ENCODE measurements around the gene STK32B.

STK32B gene

DNA sequence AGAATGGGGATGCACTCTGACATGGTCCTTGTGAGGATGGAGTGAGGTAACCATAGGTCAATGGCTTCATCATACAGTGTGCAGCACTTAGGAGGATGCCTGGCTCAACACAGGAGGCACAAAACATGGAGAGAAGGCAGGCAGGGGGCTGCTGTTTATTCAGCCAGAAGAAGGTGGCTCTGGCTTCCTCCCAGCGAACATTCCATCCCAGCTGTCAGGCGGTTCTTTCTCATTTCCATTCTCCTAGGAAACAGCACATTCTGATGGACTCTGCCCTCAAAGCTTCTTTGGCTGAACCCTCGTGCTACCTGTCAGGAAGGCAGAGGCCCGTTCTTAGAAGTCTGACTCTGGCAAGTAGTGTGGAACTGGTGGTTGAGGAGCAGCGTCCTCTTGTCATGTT lies 18.6 kb downstream of the STK32B start:
- DNase-seq (ENCODE audit: low spot score), result no peak

- no peak for DNase-seq (ENCODE audit: low spot score)
Measured at GRCh38 chr4:5072948-5073347, 21.7 kb downstream of the STK32B start.

DNA sequence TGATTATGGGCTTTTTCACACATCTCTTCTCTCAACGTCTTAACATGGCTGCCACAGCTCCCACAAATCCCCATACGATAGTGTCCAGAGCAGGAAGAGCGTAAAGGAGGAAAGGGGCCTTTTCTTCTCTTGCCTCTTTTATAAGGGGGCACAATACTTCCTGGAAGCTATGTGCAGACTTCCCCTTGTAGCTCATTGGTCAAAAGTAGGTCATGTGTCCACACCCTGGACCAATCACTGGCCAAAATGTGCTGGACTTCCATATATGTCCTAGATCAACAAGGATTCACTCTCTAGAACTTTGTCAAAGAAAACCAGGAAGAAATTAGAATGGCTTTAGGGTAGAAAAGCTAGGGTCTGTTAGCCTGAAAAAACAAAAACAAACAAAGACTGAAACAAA lies 26.7 kb downstream of the STK32B start:
- DNase-seq (ENCODE audit: low spot score), result no peak

GRCh38 chr4:5079581-5079980 lies 28.3 kb downstream of the STK32B start:
- DNase-seq (ENCODE audit: low spot score), result no peak

- no peak for DNase-seq (ENCODE audit: low spot score)
Measured at GRCh38 chr4:5081441-5081999, 30.2 kb downstream of the STK32B start.

- no peak for DNase-seq (ENCODE audit: low spot score)
Measured at GRCh38 chr4:5082376-5082775, 31.1 kb downstream of the STK32B start.

GRCh38 chr4:5084911-5085475 lies 33.7 kb downstream of the STK32B start:
- no peak for DNase-seq (ENCODE audit: low spot score)

- DNase-seq (ENCODE audit: low spot score), result no peak
Measured at GRCh38 chr4:5086535-5086934, 35.3 kb downstream of the STK32B start.

DNA sequence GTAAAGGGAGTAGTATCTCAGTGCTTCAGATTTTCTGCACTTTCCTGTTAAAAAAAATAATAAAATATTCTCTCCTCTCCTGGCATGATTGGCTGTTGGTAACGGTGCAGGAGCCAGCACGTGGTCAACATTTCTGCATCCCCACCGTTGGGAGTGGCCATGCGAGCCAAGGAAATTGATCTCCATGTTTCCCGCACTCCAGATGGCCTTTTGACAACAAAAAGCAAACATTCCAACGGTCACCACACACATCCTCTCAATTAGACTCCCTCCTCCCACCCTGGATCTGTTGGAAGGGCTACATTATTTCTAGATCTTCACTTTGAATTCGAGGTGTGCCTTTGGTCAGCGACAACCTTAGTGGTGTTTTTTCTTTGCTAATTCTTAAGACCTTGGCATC lies 45.0 kb downstream of the STK32B start:
- DNase-seq (ENCODE audit: low spot score), result no peak

GRCh38 chr4:5098176-5098575 lies 46.9 kb downstream of the STK32B start:
- DNase-seq (ENCODE audit: low spot score), result no peak

DNA sequence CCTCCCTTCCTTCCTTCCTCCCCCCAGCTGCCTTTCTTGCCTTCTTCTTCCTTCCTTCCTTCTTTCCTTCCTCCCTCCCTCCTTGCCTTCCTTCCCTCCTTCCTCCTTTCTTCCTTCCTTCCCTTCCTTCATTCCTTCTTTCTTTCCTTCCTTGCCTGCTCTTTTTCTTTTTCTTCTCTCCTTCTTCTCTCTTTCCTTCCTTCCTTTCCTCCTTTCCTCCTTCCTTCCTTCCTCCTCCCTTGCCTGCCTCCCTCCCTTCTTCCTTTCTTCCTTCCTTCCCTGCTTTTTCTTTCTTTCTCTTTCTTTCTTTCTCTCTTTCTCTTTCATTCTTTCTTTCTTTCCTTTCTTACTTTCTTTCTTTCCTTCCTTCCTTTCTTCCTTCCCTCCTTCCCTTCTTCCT lies 49.1 kb downstream of the STK32B start:
- no peak for DNase-seq (ENCODE audit: low spot score)

DNA sequence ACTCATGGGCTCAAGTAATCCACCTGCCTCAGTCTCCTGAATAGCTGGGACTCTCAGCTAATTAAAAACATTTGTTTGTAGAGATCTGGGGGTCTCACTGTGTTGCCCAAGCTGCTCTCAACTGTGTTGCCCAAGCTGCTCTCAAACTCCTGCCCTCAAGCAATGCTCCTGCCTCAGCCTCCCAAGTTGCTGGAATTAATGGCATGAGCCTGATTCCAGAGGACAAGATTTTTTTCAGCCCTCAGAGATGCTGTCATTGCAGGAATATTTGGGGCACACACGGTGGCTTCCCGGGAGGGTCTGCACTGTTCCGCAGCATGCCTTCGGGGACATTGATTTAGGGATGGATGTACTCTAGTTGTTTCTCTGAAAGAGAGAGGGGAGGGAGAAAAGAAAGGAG lies 49.7 kb downstream of the STK32B start:
- DNase-seq (ENCODE audit: low spot score), result no peak

GRCh38 chr4:5101571-5101970 lies 50.3 kb downstream of the STK32B start:
- no peak for DNase-seq (ENCODE audit: low spot score)

DNA sequence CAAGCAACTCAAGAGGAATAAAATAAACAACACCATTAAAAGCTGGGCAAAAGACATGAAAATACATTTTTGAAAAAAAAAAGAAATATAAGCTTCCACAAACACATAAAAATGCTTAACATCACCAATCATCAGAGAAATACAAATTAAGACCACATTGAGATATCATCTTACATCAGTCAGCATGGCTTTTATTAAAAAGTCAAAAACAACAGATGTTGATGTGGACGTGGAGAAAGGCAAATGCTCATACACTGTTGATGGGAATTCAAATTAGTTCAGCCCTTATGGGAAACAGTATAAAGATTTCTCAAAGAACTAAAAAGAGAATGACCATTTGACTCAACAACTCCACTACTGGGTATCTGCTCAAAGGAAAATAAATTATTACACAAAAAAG lies 59.6 kb downstream of the STK32B start:
- DNase-seq (ENCODE audit: low spot score), result no peak

GRCh38 chr4:5112333-5113095 lies 61.2 kb downstream of the STK32B start:
- no peak for DNase-seq (ENCODE audit: low spot score)

DNA sequence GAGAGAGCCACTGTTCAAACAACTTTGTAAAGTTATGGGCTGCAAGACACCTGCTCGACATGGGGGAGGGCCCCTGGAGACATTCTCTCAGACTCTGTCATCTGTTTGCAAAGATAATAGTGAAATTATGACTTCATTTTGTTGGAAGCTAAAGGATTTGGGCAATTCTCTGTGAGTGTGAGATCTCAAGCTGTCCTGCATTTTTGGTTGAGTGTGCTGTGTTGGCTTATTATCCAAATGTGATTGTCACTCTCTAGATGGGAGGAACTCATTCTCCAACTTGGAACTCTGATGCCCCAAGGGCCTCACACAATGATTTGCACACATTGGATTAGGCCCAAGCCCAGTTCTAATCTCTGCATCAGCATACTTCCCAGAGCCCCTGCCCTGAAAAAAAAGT lies 63.7 kb downstream of the STK32B start:
- DNase-seq (ENCODE audit: low spot score), result no peak

DNA sequence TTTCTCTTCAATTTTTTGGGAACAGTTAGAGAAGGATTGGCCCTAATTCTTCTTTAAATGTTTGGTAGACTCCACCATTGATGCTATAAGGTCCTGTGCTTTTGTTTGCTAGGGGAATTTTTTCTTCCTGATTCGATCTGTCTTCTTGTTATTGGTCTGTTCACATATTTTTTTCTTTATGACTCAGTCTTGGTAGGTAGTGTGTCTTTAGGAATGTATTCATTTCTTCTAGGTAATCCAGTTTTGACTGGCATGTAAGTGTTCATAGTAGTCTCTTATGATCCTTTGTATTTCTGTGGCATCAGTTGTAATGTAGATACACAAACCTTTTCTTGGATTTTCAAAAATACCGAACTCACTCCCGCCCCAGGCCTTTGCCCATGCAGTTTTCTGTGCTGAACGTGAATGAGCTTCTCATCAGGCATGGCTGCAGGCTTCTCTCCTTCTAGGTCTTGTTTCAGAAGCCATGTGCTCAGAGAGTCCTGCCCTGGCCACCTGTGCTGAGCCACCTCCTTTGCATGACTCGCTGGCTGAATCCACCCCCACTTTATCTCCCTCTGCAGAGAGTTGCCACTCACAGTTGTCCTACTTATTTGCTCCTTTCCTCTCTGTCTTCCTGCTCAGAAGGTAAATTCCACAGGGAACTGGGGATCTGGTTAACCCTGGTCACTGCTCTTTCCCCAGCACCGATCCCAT lies 67.0 kb downstream of the STK32B start:
- no peak for DNase-seq (ENCODE audit: low spot score)

GRCh38 chr4:5118994-5119835 lies 67.9 kb downstream of the STK32B start:
- no peak for DNase-seq (ENCODE audit: low spot score)

GRCh38 chr4:5120067-5120466 lies 68.8 kb downstream of the STK32B start:
- DNase-seq (ENCODE audit: low spot score), result no peak

- DNase-seq (ENCODE audit: low spot score), result no peak
Measured at GRCh38 chr4:5120468-5120867, 69.2 kb downstream of the STK32B start.

DNA sequence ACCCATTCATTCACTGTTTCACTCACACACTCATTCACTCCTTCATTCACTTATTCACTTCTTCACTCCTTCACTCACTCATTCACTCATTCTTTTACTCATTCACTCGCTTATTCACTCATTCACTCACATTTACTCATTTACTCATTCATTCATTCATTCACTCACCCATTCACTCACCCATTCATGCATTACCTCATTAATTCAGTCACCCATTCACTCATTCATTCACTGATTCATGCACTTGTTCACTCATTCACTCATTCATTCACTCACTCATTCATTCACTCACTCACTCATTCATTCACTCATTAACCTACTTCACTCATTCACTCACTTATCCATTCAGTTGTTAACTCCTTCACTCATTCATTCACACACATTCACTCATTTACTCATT lies 70.8 kb downstream of the STK32B start:
- DNase-seq (ENCODE audit: low spot score), result no peak

DNA sequence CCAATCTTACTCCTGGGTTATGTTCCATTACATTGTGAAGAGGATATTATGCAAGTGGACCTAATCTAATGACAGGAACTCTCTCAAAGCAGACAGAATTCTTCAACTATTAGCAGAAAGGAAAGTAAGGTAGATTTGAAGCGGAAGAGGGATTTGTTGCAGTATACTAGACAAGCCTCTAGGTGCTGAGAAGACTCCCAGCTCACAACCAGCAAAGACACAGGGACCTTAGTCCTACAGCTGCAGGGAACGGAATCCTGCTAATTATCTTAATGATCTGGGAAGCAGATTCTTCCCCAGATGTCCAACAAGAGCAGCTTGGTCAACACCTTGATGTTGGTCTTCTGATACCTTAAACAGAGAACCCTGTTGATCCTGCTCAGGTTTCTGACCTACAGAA lies 73.6 kb downstream of the STK32B start:
- DNase-seq (ENCODE audit: low spot score), result no peak

All from CD4-positive, alpha-beta T cell treated with Interleukin-6 at 100 ng/mL for 8 hours (primary cell).